ENCODE measurements around the gene BHLHE40. TPM values are rescaled to one million over a fixed set of nuclear protein-coding genes. Genes with fewer than 3 reads are reported as not detected.

Gene BHLHE40
- total and polyA plus RNA-seq, 2 experiments from 2014 or later: 1.7 to 2.2 TPM

- peaks cover 9% of the 10 kb centered on the region; the same call in 2 of the 3 replicates for H3K4me1 Mint-ChIP-seq
- H3F3A ChIP-seq (replicated peaks; ENCODE audit: low read depth): no peaks in the 10 kb centered on the region
- no peak overlapping the region for H3K27ac Mint-ChIP-seq
Measured at GRCh38 chr3:4954256-4955000, 24.8 kb upstream of the BHLHE40 start.

GRCh38 chr3:4956099-4956498 is 23.1 kb upstream of the BHLHE40 start:
- H3K4me1 Mint-ChIP-seq: peaks cover 9% of the 10 kb centered on the region; the same call in 2 of the 3 replicates
- H3K36me3 Mint-ChIP-seq (ENCODE audit: low read depth): peaks cover 8% of the 10 kb centered on the region; the same call in 2 of the 3 replicates
- no peak for ATAC-seq
- no peak overlapping the region for H3K4me3 ChIP-seq
- H3K4me2 ChIP-seq: no peak overlapping the region
- H3K9me3 Mint-ChIP-seq: peaks cover 22% of the 10 kb centered on the region
- no peaks in the 10 kb centered on the region for H3K79me2 ChIP-seq (replicated peaks; ENCODE audit: insufficient read depth)
- no peaks in the 10 kb centered on the region for H3K27me3 Mint-ChIP-seq (ENCODE audit: insufficient read depth, low read depth, poor library complexity)
- H4K20me1 ChIP-seq (replicated peaks; ENCODE audit: insufficient read depth): no peaks in the 10 kb centered on the region
- H3K9me2 ChIP-seq (ENCODE audit: insufficient read depth): peaks cover 7% of the 10 kb centered on the region; the same call in 1 of the 2 replicates
- H3K27me3 ChIP-seq (ENCODE audit: insufficient read depth): no peaks in the 10 kb centered on the region
- no peak for TF ChIP-seq POLR2AphosphoS5 (IDR thresholded peaks at IDR 0.05; ENCODE audit: low read depth)
- no peak for TF ChIP-seq JUNB (IDR thresholded peaks at IDR 0.05; ENCODE audit: unreplicated experiment)
- TF ChIP-seq CREB1 (CRISPR knock-in tag; IDR thresholded peaks at IDR 0.05; ENCODE audit: low read depth): no peak
- TF ChIP-seq EZH2 (IDR thresholded peaks at IDR 0.05; ENCODE audit: low read depth, unreplicated experiment): no peak
- no peak for TF ChIP-seq CTCF (conservative IDR thresholded peaks at IDR 0.05; ENCODE audit: low read depth in 2 of 2)
- no peak for TF ChIP-seq ZNF114 (CRISPR knock-in tag; IDR thresholded peaks at IDR 0.05)
- TF ChIP-seq REST (IDR thresholded peaks at IDR 0.05; ENCODE audit: unreplicated experiment): no peak
- H3K36me3 ChIP-seq (ENCODE audit: insufficient read depth): no peaks in the 10 kb centered on the region; the same call in 1 of the 2 replicates
- H3K4me1 ChIP-seq (ENCODE audit: insufficient read depth): no peaks in the 10 kb centered on the region
- DNase-seq (ENCODE audit: low spot score): no peak
- no peak overlapping the region for H3K27ac ChIP-seq (ENCODE audit: low read depth)
- H3F3A ChIP-seq (replicated peaks; ENCODE audit: low read depth): no peaks in the 10 kb centered on the region
- H3K27ac Mint-ChIP-seq: no peak overlapping the region
- no peak overlapping the region for H3K4me3 Mint-ChIP-seq
- no peak overlapping the region for H2AFZ ChIP-seq

More at GRCh38 chr3:4954256-4955000, 24.8 kb upstream of the BHLHE40 start:
- DNase-seq (ENCODE audit: low spot score): no peak
- Histone ChIP-seq H3K27ac (ENCODE audit: low read depth) (no peak overlapping the region), H3K4me2 (no peak overlapping the region), H2AFZ (no peak overlapping the region), H3K36me3 (ENCODE audit: insufficient read depth) (no peaks in the 10 kb centered on the region; the same call in 1 of the 2 replicates), H3K4me1 (ENCODE audit: insufficient read depth) (no peaks in the 10 kb centered on the region), H3K9me2 (ENCODE audit: insufficient read depth) (peaks cover 7% of the 10 kb centered on the region; the same call in 1 of the 2 replicates), H4K20me1 (replicated peaks; ENCODE audit: insufficient read depth) (no peaks in the 10 kb centered on the region), H3K27me3 (ENCODE audit: insufficient read depth) (no peaks in the 10 kb centered on the region), H3K4me3 (no peak overlapping the region), H3K79me2 (replicated peaks; ENCODE audit: insufficient read depth) (no peaks in the 10 kb centered on the region)
- Mint-ChIP-seq H3K36me3 (ENCODE audit: low read depth) (peaks cover 7% of the 10 kb centered on the region; the same call in 2 of the 3 replicates), H3K4me3 (no peak overlapping the region), H3K27me3 (ENCODE audit: insufficient read depth, low read depth, poor library complexity) (no peaks in the 10 kb centered on the region), H3K9me3 (peaks cover 14% of the 10 kb centered on the region)
- no peak for ATAC-seq
- TF ChIP-seq ETS1 (IDR thresholded peaks at IDR 0.05) (no peak), CREB1 (CRISPR knock-in tag; IDR thresholded peaks at IDR 0.05; ENCODE audit: low read depth) (no peak)
